H1 (cell line): ENCODE measurements around the gene SCAMP2. TPM values are rescaled to one million over a fixed set of nuclear protein-coding genes. Genes with fewer than 3 reads are reported as not detected.

Experiments used
- CTCF ChIA-PET: fragments of 300-600 bp; sonication (Branson Sonifier 250); formaldehyde crosslinking; loops from one replicate; lab custom pipeline; 2021; ENCODE audit not compliant: partially characterized antibody; lab: Charles Lee
- POLR2A ChIA-PET: fragments of 300-600 bp; sonication (Branson Sonifier 250); formaldehyde crosslinking; loops from one replicate; lab custom pipeline; 2021; ENCODE audit warnings: inconsistent platforms; ENCODE audit not compliant: partially characterized antibody; lab: Charles Lee
- DNase-seq, 2 experiments: peaks; one replicate each; pipeline versions ENCODE4 v3.0.0 to v3.0.0-alpha.2; 2010 to 2022; ENCODE audit warnings: low spot score in 2 of 2, low read depth in 1 of 2, mixed read lengths in 1 of 2
- FAIRE-seq: peaks from 2 replicates; lab custom pipeline; 2011; peaks lifted over from hg19 to GRCh38; lab: Jason Lieb, UNC
- H2AFZ ChIP-seq: 2 replicates; pipeline ENCODE4 v1.8.1; 2012; ENCODE audit warnings: low read length, inconsistent platforms
- H2AK5ac ChIP-seq: 2 replicates; pipeline ENCODE4 v1.6.1; 2013; ENCODE audit warnings: low read depth, low read length
- H2BK120ac ChIP-seq: replicated peaks from 2 replicates; pipeline ENCODE3; 2013; ENCODE audit warnings: low read depth, low read length, inconsistent platforms
- H2BK12ac ChIP-seq: 2 replicates; pipeline ENCODE4 v1.6.1; 2013; ENCODE audit warnings: low read depth, low read length
- H2BK15ac ChIP-seq: 2 replicates; pipeline ENCODE4 v1.6.1; 2013; ENCODE audit warnings: low read length
- H2BK20ac ChIP-seq: 2 replicates; pipeline ENCODE4 v1.6.1; 2013; ENCODE audit warnings: low read length
- H2BK5ac ChIP-seq: 2 replicates; pipeline ENCODE4 v1.6.1; 2013; ENCODE audit warnings: low read depth, low read length
- H3K14ac ChIP-seq: 2 replicates; pipeline ENCODE4 v1.6.1; 2013; ENCODE audit warnings: inconsistent platforms; ENCODE audit not compliant: insufficient read length
- H3K18ac ChIP-seq: 2 replicates; pipeline ENCODE4 v1.6.1; 2013; ENCODE audit warnings: low read length; ENCODE audit errors: extremely low read depth
- H3K23ac ChIP-seq: 2 replicates; pipeline ENCODE4 v1.6.1; 2013; ENCODE audit warnings: inconsistent platforms; ENCODE audit not compliant: insufficient read length
- H3K23me2 ChIP-seq: 2 replicates; pipeline ENCODE4 v1.6.1; 2013; ENCODE audit warnings: low read depth, low read length
- H3K27ac ChIP-seq: 2 replicates; pipeline ENCODE4 v1.6.1; 2011; ENCODE audit warnings: low read depth, low read length, inconsistent platforms
- H3K27me3 ChIP-seq, 4 experiments: replicated peaks in 1 of 4; 1 replicate in 1 of 4; 2 replicates in 3 of 4; pipeline versions ENCODE4 v1.6.1 to v1.8.1; 2011 to 2013; ENCODE audit warnings: low read length in 3 of 4, mild to moderate bottlenecking in 3 of 4, inconsistent platforms in 2 of 4, mixed read lengths in 2 of 4, moderate library complexity in 1 of 4; ENCODE audit not compliant: control insufficient read depth in 3 of 4, insufficient read depth in 3 of 4; ENCODE audit errors: extremely low read depth in 1 of 4
- H3K36me3 ChIP-seq, 4 experiments: 2 replicates each; pipeline versions ENCODE4 v1.6.1 to v1.8.1; 2011 to 2013; ENCODE audit warnings: mild to moderate bottlenecking in 4 of 4, low read length in 3 of 4, moderate library complexity in 2 of 4, control low read depth in 1 of 4, inconsistent platforms in 1 of 4; ENCODE audit not compliant: insufficient read depth in 4 of 4, control insufficient read depth in 2 of 4
- H3K4ac ChIP-seq: replicated peaks from 2 replicates; pipeline ENCODE3; 2013; ENCODE audit warnings: low read length, low read depth, mixed read lengths, inconsistent platforms; ENCODE audit not compliant: insufficient read length
- H3K4me1 ChIP-seq, 4 experiments: replicated peaks in 1 of 4; 1 replicate in 1 of 4; 2 replicates in 3 of 4; pipeline versions ENCODE4 v1.6.1 to v1.8.1; 2011 to 2013; ENCODE audit warnings: low read length in 3 of 4, inconsistent platforms in 2 of 4, mixed read lengths in 1 of 4; ENCODE audit not compliant: insufficient read depth in 4 of 4, control insufficient read depth in 3 of 4
- H3K4me2 ChIP-seq, 2 experiments: 2 replicates each; pipeline versions ENCODE4 v1.6.1 to v1.8.1; 2011 to 2013; ENCODE audit warnings: low read depth in 2 of 2, low read length in 2 of 2, control low read depth in 1 of 2, inconsistent platforms in 1 of 2, mild to moderate bottlenecking in 1 of 2; ENCODE audit not compliant: insufficient read depth in 1 of 2
- H3K4me3 ChIP-seq, 4 experiments: fragments of 200-600, 300-600 bp in 1 of 4; sonication (generic), shearing (Covaris generic), sonication (Bioruptor Twin) in 1 of 4; 2 replicates each; pipeline versions ENCODE4 v1.5.1 to v1.8.1; 2011 to 2016; ENCODE audit warnings: low read length in 4 of 4, low read depth in 3 of 4, control low read depth in 2 of 4, inconsistent platforms in 2 of 4, mild to moderate bottlenecking in 2 of 4, mixed read lengths in 1 of 4, moderate library complexity in 1 of 4; ENCODE audit not compliant: insufficient read depth in 2 of 4; ENCODE audit errors: extremely low read depth in 1 of 4
- H3K56ac ChIP-seq: replicated peaks from 2 replicates; pipeline ENCODE3; 2013; ENCODE audit warnings: low read depth, mild to moderate bottlenecking, mixed read lengths, low read length, inconsistent platforms; ENCODE audit not compliant: insufficient read length
- H3K79me1 ChIP-seq: 2 replicates; pipeline ENCODE4 v1.6.1; 2013; ENCODE audit warnings: low read depth, low read length, control low read depth
- H3K79me2 ChIP-seq, 2 experiments: 2 replicates each; pipeline versions ENCODE4 v1.6.1 to v1.8.1; 2012 to 2013; ENCODE audit warnings: low read length in 2 of 2, mild to moderate bottlenecking in 2 of 2, inconsistent platforms in 1 of 2; ENCODE audit not compliant: insufficient read depth in 2 of 2, control insufficient read depth in 1 of 2
- H3K9ac ChIP-seq, 4 experiments: replicated peaks in 1 of 4; 1 replicate in 1 of 4; 2 replicates in 3 of 4; pipeline versions ENCODE4 v1.6.1 to v1.8.1; 2011 to 2013; ENCODE audit warnings: low read depth in 3 of 4, low read length in 3 of 4, control low read depth in 2 of 4, mild to moderate bottlenecking in 2 of 4, moderate library complexity in 2 of 4, inconsistent platforms in 1 of 4; ENCODE audit errors: extremely low read depth in 1 of 4
- H3K9me3 ChIP-seq, 2 experiments: 2 replicates each; pipeline versions ENCODE4 v1.6.1 to v1.8.1; 2012 to 2013; ENCODE audit warnings: mild to moderate bottlenecking in 2 of 2, moderate library complexity in 2 of 2, control low read depth in 1 of 2, inconsistent platforms in 1 of 2, low read depth in 1 of 2, low read length in 1 of 2, mixed read lengths in 1 of 2; ENCODE audit not compliant: insufficient read depth in 2 of 2
- H4K20me1 ChIP-seq, 2 experiments: replicated peaks in 1 of 2; 2 replicates each; pipeline versions ENCODE3 to v1.8.1; 2011 to 2013; ENCODE audit warnings: inconsistent platforms in 2 of 2, low read length in 2 of 2, mild to moderate bottlenecking in 1 of 2; ENCODE audit not compliant: insufficient read depth in 2 of 2, control insufficient read depth in 1 of 2
- H4K5ac ChIP-seq: 2 replicates; pipeline ENCODE4 v1.6.1; 2013; ENCODE audit warnings: low read length, low read depth, mixed read lengths, inconsistent platforms; ENCODE audit not compliant: insufficient read length
- H4K8ac ChIP-seq: 2 replicates; pipeline ENCODE4 v1.8.0; 2013; ENCODE audit warnings: mild to moderate bottlenecking, moderate library complexity, low read length, inconsistent platforms; ENCODE audit not compliant: insufficient read depth; ENCODE audit errors: extremely low read depth
- H4K91ac ChIP-seq: replicated peaks from 2 replicates; pipeline ENCODE3; 2013; ENCODE audit warnings: low read length, mixed read lengths, inconsistent platforms; ENCODE audit not compliant: insufficient read length
- ASH2L ChIP-seq: fragments of 200-600, 300-600 bp; sonication (generic); IDR thresholded peaks from one replicate; pipeline ENCODE4 v1.7.1; 2017; ENCODE audit warnings: low read length
- BCL11A ChIP-seq, 2 experiments: IDR thresholded peaks; one replicate each; pipeline ENCODE4 v1.6.1; 2011; ENCODE audit warnings: low read depth in 2 of 2, low read length in 2 of 2, mild to moderate bottlenecking in 2 of 2
- SAP30 ChIP-seq: fragments of 300-600 bp; sonication (generic); IDR thresholded peaks from 2 replicates; pipeline ENCODE4 v1.7.1; 2012; ENCODE audit warnings: low read length, moderate library complexity, mild to moderate bottlenecking, inconsistent platforms; ENCODE audit not compliant: insufficient read depth, insufficient replicate concordance
- WGBS, 2 experiments: shearing (Covaris generic) in 1 of 2; methylation state at CpG; one replicate each; pipeline versions ENCODE4 v1.1.6 to v1.1.7; 2013 to 2015; ENCODE audit warnings: low lambda C conversion rate in 2 of 2, mixed read lengths in 2 of 2, inconsistent platforms in 1 of 2, low coverage in 1 of 2, missing lambda C conversion rate in 1 of 2; ENCODE audit not compliant: insufficient replicate concordance in 2 of 2, insufficient coverage in 1 of 2, insufficient read length in 1 of 2; ENCODE audit errors: extremely low coverage in 1 of 2, missing lambda C conversion rate in 1 of 2; 5-methylcytosine and 5-hydroxymethylcytosine counted together
- polyA plus RNA-seq, 7 experiments: library from polyadenylated mRNA; depleted of rRNA in 3 of 7; stranded (reverse) in 5 of 7; unstranded in 2 of 7; fragments of >200 nt in 5 of 7; fragments of 200-250 nt in 2 of 7; gene quantifications; 1 replicate in 5 of 7; 2 replicates in 1 of 7; 4 replicates in 1 of 7; pipeline versions ENCODE4 v1.2.1 to v1.2.3, GENCODE V29; 2011 to 2013; ENCODE audit warnings: missing spikeins in 2 of 7, mixed read lengths in 2 of 7
- total RNA-seq: library from RNA; stranded (reverse); fragmentation: NEBNext Ultra II Directional; extraction: Animal tissue kit (Norgen Biotek cat#: 25700); gene quantifications from 2 replicates; pipeline ENCODE4 v1.2.1, GENCODE V29; 2021

SCAMP2 gene
- total and polyA plus RNA-seq, 2 of the 8 experiments (the other 6 are each of a cell fraction or from before 2014, with no cell fraction given): 41.7 to 131 TPM

GRCh38 chr15:74795966-74796625 lies 77.1 kb downstream of the SCAMP2 start:
- H2AFZ ChIP-seq: no peak overlapping the region
- H2BK15ac ChIP-seq: no peak overlapping the region
- peaks cover 18 to 38% of the 10 kb centered on the region in 2 experiments for H4K20me1 ChIP-seq
- no peak for TF ChIP-seq ASH2L
- no peak for TF ChIP-seq SAP30
- TF ChIP-seq BCL11A (IDR thresholded peaks at IDR 0.05; ENCODE audit: low read depth in 2 of 2, low read length in 2 of 2): no peak
- H3K4me2 ChIP-seq: no peak overlapping the region
- H4K91ac ChIP-seq: no peak overlapping the region
- no peak overlapping the region for H2BK20ac ChIP-seq
- H3K4me3 ChIP-seq: no peak overlapping the region
- no peak overlapping the region for H2AK5ac ChIP-seq
- no peaks in the 10 kb centered on the region for H3K23me2 ChIP-seq
- POLR2A ChIA-PET: interaction anchor here (0.6 to 1.0 kb wide), 2 partner anchors 11 to 12 kb away, joined by 4 to 6 read pairs; no protein-coding TSS in a partner anchor
- CTCF ChIA-PET: interaction anchor here (0.6 to 53.7 kb wide), 8 partner anchors 8 to 941 kb away, joined by 3 to 1439 read pairs (median 6); partner anchors contain the start of genes CLK3 and CSK
- H3K27ac ChIP-seq: no peak overlapping the region
- FAIRE-seq (no peak), DNase-seq (no peak)
- peaks cover 0 to 2% of the 10 kb centered on the region in 2 experiments; a peak in 1 of 4 replicates for H3K79me2 ChIP-seq
- peaks cover 13% of the 10 kb centered on the region; the same call in 1 of the 2 replicates for H3K79me1 ChIP-seq
- H3K4ac ChIP-seq: no peak overlapping the region
- no peak overlapping the region for H3K23ac ChIP-seq
- no peaks in the 10 kb centered on the region for H3K27me3 ChIP-seq
- no peak overlapping the region for H3K18ac ChIP-seq
- H3K56ac ChIP-seq: no peak overlapping the region
- H2BK5ac ChIP-seq: no peak overlapping the region
- H3K9me3 ChIP-seq: no peaks in the 10 kb centered on the region
- no peak overlapping the region for H3K14ac ChIP-seq
- no peak overlapping the region for H2BK120ac ChIP-seq
- no peak overlapping the region for H4K5ac ChIP-seq
- H3K36me3 ChIP-seq: no peaks in the 10 kb centered on the region
- H3K9ac ChIP-seq: no peak overlapping the region
- no peak overlapping the region for H2BK12ac ChIP-seq
- H3K4me1 ChIP-seq: peaks cover 0 to 12% (median 5%) of the 10 kb centered on the region in 4 experiments; a peak in 6 of 7 replicates
- 90% methylated on average over 14 of the region's 14 CpGs; no CpG with 5 or more reads in 1 of the 2 experiments for WGBS, 2 experiments
- no peak overlapping the region for H4K8ac ChIP-seq
